Embryonic facial prominence (tissue), 1 donor: ENCODE measurements around the gene SLC6A20.
"Not testable (repeated sequence)": the region's sequence is repeated elsewhere in the genome, so short reads cannot be mapped to it uniquely, and the experiment has no call there.

Experiments
- DNase-seq: peaks from one replicate; pipeline ENCODE4 v3.0.0-alpha.2; 2016; ENCODE audit errors: extremely low spot score

SLC6A20 gene

DNA sequence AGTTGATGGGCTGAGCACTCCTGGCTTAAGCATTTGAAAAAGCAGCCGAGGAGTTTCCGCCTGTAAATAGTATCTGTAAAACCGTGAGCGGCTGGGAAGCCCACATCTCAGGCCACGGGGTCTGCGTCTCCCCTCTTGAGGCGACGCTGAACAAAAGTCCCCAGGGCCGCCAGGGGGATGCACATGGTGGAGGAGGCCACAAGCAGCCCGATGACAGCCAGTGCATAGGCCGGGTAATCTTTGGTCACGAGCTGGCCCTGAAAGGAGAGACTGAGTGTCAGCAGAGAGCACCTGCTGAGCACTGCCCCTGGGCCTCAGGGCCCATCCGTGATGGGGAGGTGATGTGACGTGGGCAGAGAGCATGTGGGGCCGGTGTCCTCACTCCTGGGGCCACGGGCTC, 37.5 kb downstream of the SLC6A20 start:
- no peak for DNase-seq

DNA sequence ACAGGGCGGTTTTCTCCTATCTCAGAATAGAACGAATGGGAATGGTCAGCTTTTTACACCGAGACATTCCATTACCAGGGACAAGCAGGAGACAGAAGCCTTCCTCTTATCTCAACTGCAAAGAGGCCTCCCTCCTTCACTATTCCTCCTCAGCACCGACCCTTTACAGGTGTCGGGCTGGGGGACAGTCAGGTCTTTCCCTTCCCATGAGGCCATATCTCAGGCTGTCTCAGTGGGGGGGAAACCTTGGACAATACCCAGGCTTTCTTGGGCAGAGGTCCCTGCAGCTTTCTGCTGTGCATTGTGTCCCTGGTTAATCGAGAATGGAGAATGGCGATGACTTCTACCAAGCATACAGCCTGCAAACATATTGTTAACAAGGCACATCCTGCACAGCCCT, 39.2 kb downstream of the SLC6A20 start:
- DNase-seq, result not testable (repeated sequence)

DNA sequence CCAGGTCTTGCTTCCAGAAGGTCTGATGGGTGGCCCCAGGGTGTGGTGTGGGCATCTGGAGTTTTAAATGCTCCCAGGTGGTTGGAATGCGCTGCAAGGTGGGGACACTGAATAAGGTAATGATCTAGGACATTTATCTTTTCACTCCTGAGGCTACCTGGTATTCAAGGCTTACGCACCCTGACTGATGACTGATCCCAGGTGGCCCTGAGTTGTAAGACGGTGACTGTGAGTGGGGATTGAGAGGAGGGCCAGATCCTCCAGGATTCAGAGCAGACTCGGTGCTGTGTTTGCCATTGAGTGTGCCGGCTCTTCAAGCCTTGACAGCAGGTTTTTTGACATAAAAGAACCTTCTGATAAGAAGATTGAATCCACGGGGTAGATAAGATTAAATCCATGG, 40.3 kb downstream of the SLC6A20 start:
- no peak for DNase-seq

DNA sequence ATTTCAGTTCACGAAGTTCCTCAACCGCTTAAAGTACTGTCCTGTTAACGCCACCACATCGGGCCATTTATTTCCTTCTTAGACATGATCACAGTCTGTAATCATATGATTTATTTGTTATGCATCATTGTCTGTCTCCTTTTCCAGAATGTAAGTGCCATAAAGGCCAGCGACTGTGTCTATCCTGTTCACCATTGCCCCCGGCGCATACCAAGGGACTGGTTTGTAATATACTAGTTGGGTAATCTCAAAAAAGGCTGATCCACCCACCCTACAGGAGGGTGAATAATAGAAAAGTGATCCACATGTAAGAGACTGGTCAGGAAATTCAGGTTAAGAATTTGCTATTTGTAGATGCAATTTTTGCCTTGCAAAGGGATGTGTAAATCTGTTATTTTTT, 41.9 kb downstream of the SLC6A20 start:
- no peak for DNase-seq

DNA sequence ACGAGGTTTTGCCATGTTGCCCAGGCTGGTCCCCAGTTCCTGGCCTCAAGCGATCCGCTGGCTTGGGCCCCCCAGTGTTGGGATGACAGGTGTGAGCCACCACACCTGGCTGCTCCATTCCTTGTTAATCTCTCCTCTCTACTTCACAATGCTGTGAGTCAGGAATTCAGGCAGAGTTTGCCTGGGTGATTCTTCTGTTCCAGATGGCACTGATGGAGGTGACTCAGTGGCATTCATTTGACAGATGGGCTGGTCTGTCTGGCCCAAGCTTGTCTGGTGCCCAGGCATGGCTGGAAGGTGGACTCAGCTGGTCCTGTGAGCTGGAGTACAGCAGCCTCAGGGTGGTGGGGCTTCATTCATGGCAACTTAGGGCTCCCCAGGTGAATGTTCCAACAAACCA, 43.2 kb downstream of the SLC6A20 start:
- DNase-seq, result no peak

DNA sequence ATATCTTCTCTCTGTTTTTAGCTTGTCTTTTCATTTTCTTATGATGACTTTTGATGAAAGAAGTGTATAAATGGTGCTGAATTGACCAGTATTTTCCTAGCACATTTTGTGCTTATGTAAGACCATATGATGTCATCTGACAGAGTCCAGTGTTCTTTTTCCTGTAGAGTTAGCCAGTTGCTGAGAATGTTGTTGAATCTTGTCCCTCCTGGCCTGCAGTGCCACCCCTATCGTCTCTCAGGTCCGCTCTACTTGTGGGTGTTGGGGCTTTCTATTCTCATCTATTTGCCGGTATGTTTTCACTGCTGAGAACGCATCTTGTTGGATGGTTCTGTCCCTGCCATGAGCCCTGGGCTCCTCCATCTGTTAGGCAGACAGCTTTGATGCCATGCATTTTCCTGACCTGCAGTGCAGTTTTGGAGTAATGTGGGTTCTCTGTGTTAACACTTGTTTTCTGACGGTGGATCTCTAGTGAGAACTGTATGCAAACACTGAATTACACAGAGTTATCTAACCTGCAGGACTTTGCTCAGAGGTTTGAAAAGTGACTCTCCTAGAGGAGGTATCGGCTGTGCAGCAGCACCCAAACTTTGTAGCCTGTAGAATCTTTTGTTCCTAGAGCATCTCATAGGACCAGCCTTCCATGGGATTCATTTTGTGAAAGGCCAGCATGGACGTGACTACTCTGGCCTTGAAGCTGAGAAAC, 44.6 kb downstream of the SLC6A20 start:
- no peak for DNase-seq

DNA sequence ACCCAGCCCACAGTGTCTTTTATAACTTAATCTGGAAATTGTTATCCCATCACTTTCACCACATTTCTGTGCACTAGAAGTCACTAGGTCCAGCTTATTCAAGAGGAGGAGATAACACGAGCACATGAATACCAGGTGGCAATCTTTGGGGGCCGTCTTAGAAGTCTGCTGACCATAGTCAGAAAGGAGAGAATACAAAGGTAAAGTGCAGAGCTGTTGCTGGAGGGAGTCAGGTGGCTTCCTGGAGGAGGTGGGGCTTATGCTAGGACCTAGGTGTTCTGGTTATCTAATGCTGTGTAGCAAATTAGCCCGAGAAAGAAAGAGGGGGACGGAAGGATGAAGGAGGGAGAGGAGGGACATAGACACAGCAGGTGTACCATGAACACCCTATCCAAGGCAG, 46.5 kb downstream of the SLC6A20 start:
- no peak for DNase-seq

DNA sequence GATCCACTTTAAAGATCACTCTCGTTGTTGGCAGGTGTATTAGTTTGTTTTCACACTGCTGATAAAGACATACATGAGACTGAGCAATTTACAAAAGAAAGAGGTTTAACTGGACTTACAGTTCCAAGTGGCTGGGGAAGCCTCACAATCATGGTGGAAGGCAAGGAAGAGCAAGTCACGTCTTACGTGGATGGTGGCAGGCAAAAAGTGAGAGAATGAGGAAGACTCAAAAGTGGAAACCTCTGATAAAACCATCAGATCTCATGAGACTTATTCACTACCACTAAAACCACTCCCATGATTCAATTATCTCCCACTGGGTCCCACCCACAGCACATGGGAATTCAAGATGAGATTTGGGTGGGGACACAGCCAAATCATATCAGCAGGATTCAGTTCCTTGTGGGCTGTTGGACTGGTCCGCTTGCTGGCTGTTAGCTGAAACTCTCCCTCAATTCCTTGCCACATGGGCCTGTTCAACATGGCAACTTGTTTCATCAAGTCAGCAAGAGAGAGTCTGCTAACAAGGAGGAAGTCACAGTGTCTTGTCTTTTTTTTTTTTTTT, 47.2 kb downstream of the SLC6A20 start:
- DNase-seq, result not testable (repeated sequence)

DNA sequence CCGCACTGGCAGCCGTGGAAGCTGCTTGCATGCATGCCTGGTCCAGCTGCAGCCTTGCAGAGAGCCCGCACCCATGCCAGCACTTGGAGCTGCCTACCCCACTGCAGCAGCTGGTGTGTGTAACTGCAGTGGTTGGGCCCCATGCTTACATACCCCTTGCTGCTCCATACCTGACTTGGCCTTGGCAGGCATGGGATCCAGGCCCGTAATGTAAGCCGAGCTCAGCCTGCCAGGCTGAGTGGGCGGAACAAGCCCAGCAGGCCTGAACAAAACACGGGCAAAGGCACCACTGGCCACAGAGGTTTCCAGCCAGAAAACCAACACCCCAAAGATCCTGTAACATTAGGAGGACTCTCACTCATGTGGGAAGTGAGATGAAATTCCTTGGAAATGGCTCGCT, 48.3 kb downstream of the SLC6A20 start:
- DNase-seq, result no peak

DNA sequence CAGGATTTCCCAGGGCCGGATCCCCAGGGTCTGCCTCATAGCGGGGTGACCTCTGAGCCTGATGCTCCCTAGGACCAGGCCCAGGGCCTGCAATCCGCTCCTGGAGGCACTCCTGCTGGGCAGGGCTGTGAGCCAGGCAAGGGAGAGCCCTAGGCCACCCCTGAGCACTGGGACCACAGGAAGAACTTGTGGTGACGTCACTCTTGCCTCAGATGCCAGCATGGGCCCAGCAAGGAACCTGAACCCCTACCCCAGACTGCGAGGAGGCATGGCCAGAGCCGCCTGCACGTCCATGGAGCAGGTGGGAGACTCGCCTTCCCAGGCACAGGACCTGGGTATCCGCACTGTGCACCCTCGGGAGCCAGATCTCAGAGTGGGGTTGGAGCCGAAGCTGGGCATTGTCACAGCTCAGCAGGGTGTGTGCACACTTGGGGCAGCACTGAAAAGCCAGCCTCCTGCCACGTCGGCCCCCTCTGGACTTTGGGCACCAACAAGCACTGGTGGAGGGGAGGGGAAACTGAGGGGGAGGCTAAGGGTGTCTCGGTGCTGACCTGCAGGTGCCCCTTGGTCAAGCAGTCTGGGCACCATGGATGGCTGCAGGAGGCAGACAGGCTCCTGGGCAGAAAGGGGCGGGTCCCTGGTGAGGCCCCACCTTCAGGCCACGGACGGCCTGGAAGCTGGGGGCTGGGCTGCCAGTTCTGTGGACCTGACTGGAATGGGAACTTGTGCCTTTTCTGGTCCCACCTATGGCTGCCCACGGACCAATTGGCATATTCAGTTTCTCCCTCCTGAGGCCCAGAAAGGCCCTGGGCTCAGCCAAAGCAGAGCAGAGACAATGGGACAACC, 49.3 kb downstream of the SLC6A20 start:
- no peak for DNase-seq

DNA sequence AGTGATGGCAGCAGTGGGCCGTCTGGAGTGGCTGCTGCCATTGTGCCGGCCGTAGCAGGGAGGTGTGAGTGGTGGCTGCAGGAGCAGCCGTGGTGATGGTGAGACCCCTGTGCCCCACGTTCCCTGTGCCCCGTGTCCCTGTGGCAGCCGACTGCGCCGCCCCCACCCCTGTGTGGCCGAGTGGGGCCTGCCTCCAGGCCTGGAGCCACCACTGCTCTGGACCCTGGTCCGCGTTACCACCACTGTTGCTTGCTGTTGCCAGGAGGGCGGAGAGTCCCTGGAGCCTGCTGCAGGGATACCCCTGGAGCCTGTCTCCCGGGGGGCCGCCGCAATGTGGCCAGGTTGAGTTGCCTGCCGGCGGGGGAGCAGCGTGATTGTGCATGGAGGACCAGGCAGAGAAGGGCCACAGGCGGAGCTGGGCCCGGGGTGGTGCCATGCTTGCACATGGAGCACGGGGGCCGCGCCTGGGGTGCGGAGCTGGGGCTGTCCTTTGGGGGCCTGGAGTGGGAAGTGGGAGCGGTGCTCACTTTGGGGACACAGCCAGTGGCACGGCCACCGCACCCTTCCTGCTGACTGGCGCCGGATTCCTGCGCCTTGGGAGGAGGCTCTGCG, 50.1 kb downstream of the SLC6A20 start:
- DNase-seq, result no peak

DNA sequence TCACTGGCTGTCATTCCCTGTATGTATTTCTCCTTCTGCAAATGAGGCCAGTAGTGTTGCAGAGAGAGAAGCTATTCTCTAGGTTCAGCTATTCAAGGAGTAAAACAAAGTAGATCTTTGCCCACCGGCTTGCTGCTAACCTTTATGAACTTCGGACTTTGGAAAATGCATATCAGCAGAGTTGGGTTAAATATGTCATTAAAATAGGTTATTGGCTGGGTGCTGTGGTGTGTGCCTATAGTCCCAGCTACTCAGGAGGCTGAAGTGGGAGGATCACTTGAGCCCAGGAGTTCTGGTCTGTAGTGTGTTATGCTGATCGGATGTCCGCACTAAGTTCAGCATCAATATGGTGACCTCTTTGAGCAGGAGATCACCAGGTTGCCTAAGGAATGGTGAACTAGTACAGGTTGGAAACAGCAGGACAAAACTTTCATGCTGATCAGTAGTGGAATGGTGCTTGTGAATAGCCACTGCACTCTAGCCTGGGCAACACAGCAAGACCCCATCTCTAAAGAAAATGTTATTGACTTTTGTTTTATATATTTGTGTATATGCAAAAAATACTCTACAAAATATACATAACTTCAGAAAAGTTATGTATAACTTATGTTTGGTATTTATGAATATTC, 53.8 kb downstream of the SLC6A20 start:
- no peak for DNase-seq

DNA sequence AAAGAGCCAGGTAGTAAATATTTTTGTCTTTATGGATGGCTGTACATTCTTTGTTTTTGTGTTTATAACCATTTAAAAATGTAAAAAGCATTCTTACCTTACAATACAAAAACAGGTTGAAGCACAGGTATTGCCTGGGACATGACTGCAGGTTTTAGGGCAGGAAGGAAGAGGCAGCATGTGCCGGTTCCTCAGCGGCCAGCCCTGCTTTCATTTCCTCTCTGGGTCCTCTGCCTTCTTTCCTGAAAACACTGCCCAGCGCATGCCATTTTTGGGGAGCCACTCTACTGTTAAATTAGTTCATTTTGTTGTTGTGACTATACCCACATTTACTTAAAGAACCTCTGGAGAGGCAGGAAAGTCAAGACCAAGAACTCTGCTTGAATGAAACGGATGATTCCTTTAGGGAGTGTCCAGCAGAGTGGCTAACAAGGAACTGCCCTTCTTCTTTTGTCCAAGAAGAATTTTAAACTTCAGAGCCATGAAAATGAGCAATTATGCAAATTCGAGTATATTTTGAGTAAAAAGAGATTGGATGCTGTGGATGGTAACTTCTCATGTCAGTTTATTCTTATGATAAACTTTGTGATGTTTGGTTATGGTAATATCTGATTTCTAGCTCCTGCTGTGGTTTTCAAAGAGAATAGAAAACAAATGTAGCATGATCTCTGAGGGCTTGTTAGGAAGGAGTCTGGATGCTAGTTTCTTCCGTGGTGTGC, 54.4 kb downstream of the SLC6A20 start:
- DNase-seq, result no peak

DNA sequence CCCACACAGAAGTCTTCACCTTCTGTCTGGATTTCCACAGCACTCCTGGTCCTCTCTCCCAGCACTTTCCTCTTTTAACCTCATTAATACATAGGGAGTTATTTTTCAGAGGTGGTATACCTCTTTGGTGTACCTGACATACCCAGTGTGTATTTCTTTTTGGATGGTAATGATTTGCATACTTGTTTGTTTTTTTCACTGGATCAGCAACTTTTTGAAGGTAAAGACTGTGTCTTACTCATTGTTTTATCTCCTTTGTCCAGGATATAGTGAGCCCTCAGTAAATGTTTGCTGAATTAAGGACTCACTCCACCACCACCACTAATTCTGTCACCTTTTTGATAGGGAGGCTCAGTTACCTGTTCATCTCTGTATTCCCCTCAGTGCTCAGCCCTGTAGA, 55.1 kb downstream of the SLC6A20 start:
- no peak for DNase-seq

DNA sequence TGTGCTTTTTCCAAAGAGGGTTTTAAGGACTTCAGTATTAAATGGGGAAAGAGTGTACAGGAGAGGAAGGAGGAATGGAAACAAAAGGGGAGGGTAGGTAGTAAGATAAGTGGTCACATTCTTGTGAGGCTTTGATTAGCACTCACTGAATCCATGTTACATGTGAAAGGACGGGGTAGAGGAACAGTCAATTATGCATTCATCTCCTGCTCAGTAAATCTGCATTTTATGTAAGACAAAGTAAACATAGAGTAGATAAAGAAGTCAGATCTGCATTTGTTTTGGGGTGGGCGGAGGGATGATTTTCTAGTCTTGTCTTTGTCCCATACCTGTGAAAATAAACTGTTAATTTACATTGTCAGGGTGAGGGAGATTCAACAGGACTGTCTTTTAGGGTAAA, 56.3 kb downstream of the SLC6A20 start:
- DNase-seq, result no peak

DNA sequence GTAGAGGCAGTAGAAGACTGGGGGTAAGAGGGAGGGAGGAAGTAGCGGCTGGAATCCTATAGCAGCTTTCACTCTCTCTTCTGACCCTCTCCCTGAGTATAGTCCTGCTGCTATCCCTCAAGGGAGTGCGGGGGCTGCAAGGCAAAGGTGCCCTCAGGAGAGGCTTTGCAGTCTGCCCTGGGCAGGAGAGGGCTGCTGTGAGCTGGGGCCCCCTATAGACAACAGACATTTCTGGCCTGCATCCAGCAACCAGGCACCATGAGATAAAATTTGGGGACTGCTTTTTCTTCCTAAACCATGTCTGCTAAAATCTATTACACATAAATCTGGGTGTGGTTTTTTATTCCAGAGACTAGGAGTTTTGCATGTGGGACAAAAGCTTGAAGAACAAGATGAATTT, 59.1 kb downstream of the SLC6A20 start:
- no peak for DNase-seq

DNA sequence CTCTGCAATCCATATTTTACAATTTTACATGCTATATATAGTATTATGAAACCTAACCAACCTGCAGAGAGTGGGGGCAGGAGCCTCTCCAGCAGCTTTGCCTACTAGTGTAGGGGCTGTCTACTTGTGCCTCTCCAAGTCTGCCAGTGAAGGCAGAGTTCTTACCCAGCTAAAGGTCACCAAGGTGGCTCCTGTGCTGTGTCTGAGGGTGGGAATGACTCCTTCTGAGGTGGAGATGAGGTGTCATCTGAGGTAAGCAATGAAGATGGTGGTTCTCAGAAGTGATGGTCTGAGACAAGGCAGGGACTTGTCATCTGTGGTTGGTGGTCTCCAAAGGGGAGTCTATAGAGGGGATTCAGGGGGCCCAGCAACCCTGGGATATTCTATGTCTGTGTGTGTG, 59.6 kb downstream of the SLC6A20 start:
- DNase-seq, result no peak

DNA sequence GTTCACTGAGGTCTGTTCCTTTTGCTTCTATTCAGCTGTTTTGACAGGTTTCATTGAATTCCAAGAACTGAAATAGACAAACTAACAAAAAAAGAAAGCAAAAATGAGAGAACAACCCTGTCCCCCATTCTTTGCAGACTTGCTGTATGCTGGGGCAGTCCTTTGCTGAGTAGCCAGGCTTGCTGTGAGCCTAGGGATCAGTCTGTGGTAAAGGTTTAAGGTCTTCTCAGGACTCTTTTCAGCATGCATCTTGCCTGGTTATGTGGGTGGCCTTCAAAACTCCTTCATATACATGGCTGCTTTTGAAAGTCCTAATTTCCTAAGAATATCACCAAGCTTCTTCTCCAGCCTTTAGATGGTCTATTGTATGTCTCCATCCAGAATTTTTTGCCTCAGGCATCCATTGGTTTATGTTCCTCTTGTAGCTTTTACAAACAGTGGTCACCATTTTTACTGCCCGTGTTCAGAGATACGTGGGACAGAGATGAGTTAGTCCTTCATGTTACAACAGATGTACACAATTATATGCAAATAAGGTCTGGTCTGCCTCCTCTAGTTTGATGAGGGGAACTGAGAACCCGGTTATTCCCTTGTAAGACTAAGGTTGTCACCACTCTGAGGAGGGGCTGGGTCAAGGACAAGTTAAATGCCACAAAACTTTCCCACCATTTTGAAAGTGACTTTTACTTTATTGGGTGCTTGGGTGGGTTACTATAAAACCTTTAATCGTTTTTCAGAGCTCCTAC, 65.8 kb downstream of the SLC6A20 start:
- no peak for DNase-seq

DNA sequence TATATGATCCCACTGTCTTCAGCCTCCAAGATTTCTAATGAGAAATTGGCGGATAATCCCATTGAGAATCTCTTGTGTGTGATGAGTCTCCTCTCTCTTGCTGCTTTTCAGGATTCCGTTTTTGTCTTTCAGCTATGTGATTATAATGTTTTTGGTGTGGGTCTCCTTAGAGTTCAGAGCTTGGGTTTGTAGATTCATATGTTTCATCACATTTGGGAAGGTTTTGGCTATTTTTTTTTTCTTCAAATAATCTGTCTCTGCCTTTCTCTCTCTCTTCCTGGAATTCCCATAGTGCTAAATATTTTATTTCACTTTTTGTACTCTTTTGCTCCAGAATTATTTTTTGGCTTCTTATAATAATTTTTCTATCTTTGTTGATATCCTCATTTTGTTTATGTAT, 66.7 kb downstream of the SLC6A20 start:
- DNase-seq, result no peak

DNA sequence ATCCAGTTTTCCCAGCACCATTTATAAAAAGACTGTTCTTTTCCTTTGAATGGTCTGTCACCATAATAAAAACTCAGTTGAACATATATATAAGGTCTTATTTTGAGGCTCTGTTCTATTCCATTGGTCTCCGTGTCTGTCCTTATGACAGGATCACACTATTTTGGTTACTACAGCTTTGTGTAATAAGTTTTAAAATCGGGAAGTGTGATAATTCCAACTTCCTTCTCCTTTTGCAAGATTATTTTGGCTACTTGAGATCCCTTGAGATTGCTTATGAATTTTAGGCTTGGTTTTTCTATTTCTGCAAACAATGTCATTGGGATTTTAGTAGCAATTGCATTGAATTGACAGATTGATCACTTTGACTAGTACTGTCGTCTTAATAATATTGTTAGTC, 71.4 kb downstream of the SLC6A20 start:
- DNase-seq, result no peak
